Transverse colon (tissue), 4 donors: Measurements from ENCODE around the gene OLFML2B. TPM values are rescaled to one million over a fixed set of nuclear protein-coding genes. Genes with fewer than 3 reads are reported as not detected.

ENCODE experiments used
- DNase-seq: peaks from one replicate; pipeline ENCODE4 v3.0.0-alpha.2; 2019
- H3K27ac ChIP-seq, 4 donors: fragments of 200-600 bp; sonication (generic); 2 replicates each; pipeline ENCODE4 v1.5.1; 2016 to 2018; ENCODE audit warnings: inconsistent platforms in 4 of 4
- H3K27me3 ChIP-seq: fragments of 200-600 bp; sonication (generic); 2 replicates; pipeline ENCODE4 v1.5.1; 2017; ENCODE audit warnings: inconsistent platforms
- H3K36me3 ChIP-seq, 4 donors: fragments of 200-600 bp; sonication (generic); 2 replicates each; pipeline ENCODE4 v1.5.1; 2017 to 2019; ENCODE audit warnings: inconsistent platforms in 4 of 4
- H3K4me1 ChIP-seq, 4 donors: fragments of 200-600 bp; sonication (generic); 2 replicates each; pipeline ENCODE4 v1.5.1; 2017 to 2020; ENCODE audit warnings: inconsistent platforms in 4 of 4
- H3K4me3 ChIP-seq, 4 donors: fragments of 200-600 bp; sonication (generic); 1 replicate in 1 of 4; 2 replicates in 3 of 4; pipeline versions ENCODE4 v1.5.1 to v1.6.1; 2017 to 2019; ENCODE audit warnings: inconsistent platforms in 4 of 4
- H3K9me3 ChIP-seq, 2 donors: fragments of 200-600 bp; sonication (generic); 2 replicates each; pipeline ENCODE4 v1.5.1; 2017 to 2019; ENCODE audit warnings: inconsistent platforms in 2 of 2
- CTCF ChIP-seq, 5 experiments: fragments of 200-600 bp in 3 of 5; fragments of 450-650 bp in 2 of 5; sonication (generic) in 3 of 5; IDR thresholded peaks; 1 replicate in 2 of 5; 2 replicates in 3 of 5; pipeline ENCODE4 v1.5.1; 2016 to 2017; ENCODE audit warnings: antibody characterized with exemption in 5 of 5, inconsistent platforms in 3 of 5, mild to moderate bottlenecking in 2 of 5, moderate library complexity in 1 of 5
- EP300 ChIP-seq: sonication (generic); formaldehyde crosslinking; IDR thresholded peaks from one replicate; pipeline ENCODE4 v1.6.1; 2017; ENCODE audit warnings: antibody characterized with exemption, low read depth
- POLR2A ChIP-seq: fragments of 450-650 bp; IDR thresholded peaks from one replicate; pipeline ENCODE4 v1.6.1; 2016; ENCODE audit warnings: antibody characterized with exemption, mild to moderate bottlenecking, moderate library complexity
- POLR2AphosphoS5 ChIP-seq, 3 donors: sonication (generic); formaldehyde crosslinking; IDR thresholded peaks; one replicate each; pipeline ENCODE4 v1.6.1; 2016; ENCODE audit warnings: antibody characterized with exemption in 3 of 3
- WGBS, 2 donors: methylation state at CpG; one replicate each; pipeline ENCODE4 v1.1.5; 2018; ENCODE audit warnings: low coverage in 1 of 2; 5-methylcytosine and 5-hydroxymethylcytosine counted together
- in situ Hi-C, 4 donors: fragments of 200-750 bp; cut with MboI; loops; one replicate each; pipeline versions ENCODE4 v1.15.0 to v1.15.1; 2017; ENCODE audit warnings: low sequenced_read_pairs in 3 of 4, low pct_ligation_motif_present in 1 of 4, low pct_unique_long_range_greater_than_20kb in 1 of 4
- intact Hi-C: fragments of 100-400 bp; cut with DNase I; formaldehyde crosslinking; loops from one replicate; pipeline ENCODE4 v1.15.1; 2023; ENCODE audit warnings: low total_unique reads
- total RNA-seq, 4 donors: library from RNA; depleted of rRNA; stranded (reverse); fragments of >200 nt; gene quantifications; one replicate each; pipeline ENCODE4 v1.1.0, GENCODE V29; 2016

OLFML2B gene
- total RNA-seq, 4 donors from 2014 or later, result 1.6 to 5.2 (median 3.7) TPM

GRCh38 chr1:161962091-161962887 is 61.4 kb downstream of the OLFML2B start:
- Histone ChIP-seq H3K4me3 (peak overlapping the region in 1 of 4 donors; percentile 10), H3K27ac (peak overlapping the region; percentile 51 to 62 (median 57)), H3K27me3 (no peaks in the 10 kb centered on the region), H3K4me1 (peaks cover 0 to 15% (median 3%) of the 10 kb centered on the region in 4 donors), H3K36me3 (peaks cover 0 to 8% (median 3%) of the 10 kb centered on the region in 4 donors), H3K9me3 (no peaks in the 10 kb centered on the region)
- no peak for DNase-seq
- in situ Hi-C loops (no loop called here), intact Hi-C loops (no loop called here)
- TF ChIP-seq POLR2AphosphoS5 (IDR thresholded peaks at IDR 0.05) (no peak), POLR2A (no peak), CTCF (IDR thresholded peaks at IDR 0.05) (no peak), EP300 (no peak)
- WGBS, 2 donors, result 51 to 68% methylated on average over 5 to 8 of the region's 8 CpGs

GRCh38 chr1:161958425-161958824 is 65.2 kb downstream of the OLFML2B start:
- WGBS, 2 donors, result 82 to 100% methylated on average over 1 to 7 of the region's 7 CpGs
- DNase-seq, result no peak
- in situ Hi-C loops (no loop called here), intact Hi-C loops (no loop called here)
- Histone ChIP-seq H3K4me1 (peaks cover 0 to 31% (median 13%) of the 10 kb centered on the region in 4 donors), H3K9me3 (no peaks in the 10 kb centered on the region), H3K27me3 (no peaks in the 10 kb centered on the region), H3K4me3 (no peak overlapping the region), H3K36me3 (peaks cover 0 to 8% (median 3%) of the 10 kb centered on the region in 4 donors), H3K27ac (no peak overlapping the region)
- TF ChIP-seq CTCF (IDR thresholded peaks at IDR 0.05) (no peak), EP300 (no peak), POLR2A (no peak), POLR2AphosphoS5 (IDR thresholded peaks at IDR 0.05) (no peak)

GRCh38 chr1:161956930-161957329 is 66.7 kb downstream of the OLFML2B start:
- in situ Hi-C loops (no loop called here), intact Hi-C loops (no loop called here)
- Histone ChIP-seq H3K9me3 (no peaks in the 10 kb centered on the region), H3K4me3 (no peak overlapping the region), H3K4me1 (peaks cover 0 to 22% (median 13%) of the 10 kb centered on the region in 4 donors), H3K27me3 (no peaks in the 10 kb centered on the region), H3K36me3 (peaks cover 0 to 8% (median 3%) of the 10 kb centered on the region in 4 donors), H3K27ac (no peak overlapping the region)
- WGBS, 2 donors, result 69 to 84% methylated on average over 2 to 3 of the region's 3 CpGs
- no peak for TF ChIP-seq CTCF (IDR thresholded peaks at IDR 0.05)
- TF ChIP-seq EP300, result no peak
- TF ChIP-seq POLR2A, result no peak
- TF ChIP-seq POLR2AphosphoS5 (IDR thresholded peaks at IDR 0.05), result no peak
- DNase-seq, result no peak

GRCh38 chr1:161956097-161956496 is 67.6 kb downstream of the OLFML2B start:
- Histone ChIP-seq H3K27ac (no peak overlapping the region), H3K4me1 (peaks cover 0 to 16% (median 10%) of the 10 kb centered on the region in 4 donors), H3K36me3 (peaks cover 0 to 8% (median 3%) of the 10 kb centered on the region in 4 donors), H3K27me3 (no peaks in the 10 kb centered on the region), H3K4me3 (no peak overlapping the region), H3K9me3 (no peaks in the 10 kb centered on the region)
- 91 to 100% methylated on average over 2 to 4 of the region's 4 CpGs for WGBS, 2 donors
- DNase-seq, result no peak
- no peak for TF ChIP-seq POLR2A
- no peak for TF ChIP-seq EP300
- TF ChIP-seq POLR2AphosphoS5 (IDR thresholded peaks at IDR 0.05), result no peak
- TF ChIP-seq CTCF (IDR thresholded peaks at IDR 0.05), result no peak
- in situ Hi-C loops (no loop called here), intact Hi-C loops (no loop called here)
